RWPE2 (cell line): ENCODE measurements around the gene MYBPC3.

ENCODE experiments used
- ATAC-seq: fragments of 200-7000 bp; cut with Tn5 transposase; 3 replicates; pipeline ENCODE4 v1.9.1; 2021; ENCODE audit warnings: low read depth
- DNase-seq: peaks from one replicate; pipeline ENCODE4 v3.0.0-alpha.2; 2020; ENCODE audit warnings: low spot score
- H3K27ac ChIP-seq: fragments of 450-650 bp; 2 replicates; pipeline ENCODE4 v1.5.1; 2017; ENCODE audit warnings: mild to moderate bottlenecking; ENCODE audit not compliant: poor library complexity, severe bottlenecking
- H3K27me3 ChIP-seq: fragments of 250-450 bp; sonication (Bioruptor Pico); 2 replicates; pipeline ENCODE4 v1.5.1; 2021; ENCODE audit warnings: mild to moderate bottlenecking, moderate library complexity; ENCODE audit not compliant: insufficient read depth, poor library complexity, severe bottlenecking
- H3K36me3 ChIP-seq: fragments of 250-450 bp; sonication (Bioruptor Pico); 2 replicates; pipeline ENCODE4 v1.5.1; 2020; ENCODE audit warnings: low read depth, mild to moderate bottlenecking, moderate library complexity
- H3K4me1 ChIP-seq: fragments of 250-450 bp; sonication (Bioruptor Pico); 2 replicates; pipeline ENCODE4 v1.5.1; 2021; ENCODE audit warnings: mild to moderate bottlenecking, moderate library complexity; ENCODE audit not compliant: insufficient read depth, poor library complexity, severe bottlenecking
- H3K4me3 ChIP-seq: fragments of 250-450 bp; sonication (Bioruptor Pico); 2 replicates; pipeline ENCODE4 v1.5.1; 2021; ENCODE audit warnings: mild to moderate bottlenecking, moderate library complexity; ENCODE audit not compliant: severe bottlenecking
- H3K9me3 ChIP-seq: fragments of 250-450 bp; sonication (Bioruptor Pico); 2 replicates; pipeline ENCODE4 v1.5.1; 2021; ENCODE audit warnings: mild to moderate bottlenecking, moderate library complexity; ENCODE audit not compliant: severe bottlenecking
- CTCF ChIP-seq: fragments of 450-650 bp; IDR thresholded peaks from one replicate; pipeline ENCODE4 v1.5.1; 2017; ENCODE audit warnings: mild to moderate bottlenecking, moderate library complexity; ENCODE audit not compliant: poor library complexity, severe bottlenecking

Gene MYBPC3

GRCh38 chr11:47393163-47394049 is 40.9 kb upstream of the MYBPC3 start:
- TF ChIP-seq CTCF = no peak
- ATAC-seq (no peak), DNase-seq (no peak)
- no peaks in the 10 kb centered on the region for H3K36me3 ChIP-seq
- no peak overlapping the region for H3K4me3 ChIP-seq
- no peaks in the 10 kb centered on the region for H3K4me1 ChIP-seq
- no peaks in the 10 kb centered on the region for H3K27me3 ChIP-seq
- no peaks in the 10 kb centered on the region for H3K9me3 ChIP-seq
- no peak overlapping the region for H3K27ac ChIP-seq

GRCh38 chr11:47392546-47393162 is 40.2 kb upstream of the MYBPC3 start:
- Histone ChIP-seq H3K4me3 (no peak overlapping the region), H3K27ac (no peak overlapping the region), H3K36me3 (no peaks in the 10 kb centered on the region), H3K9me3 (no peaks in the 10 kb centered on the region), H3K4me1 (no peaks in the 10 kb centered on the region), H3K27me3 (no peaks in the 10 kb centered on the region)
- DNase-seq (no peak), ATAC-seq (no peak)
- TF ChIP-seq CTCF = no peak

- no peak for ATAC-seq
Measured at GRCh38 chr11:47391711-47392432, 39.4 kb upstream of the MYBPC3 start.

GRCh38 chr11:47391077-47391583 is 38.6 kb upstream of the MYBPC3 start:
- H3K4me1 ChIP-seq = no peaks in the 10 kb centered on the region
- H3K4me3 ChIP-seq = no peak overlapping the region
- no peak overlapping the region for H3K27ac ChIP-seq
- no peaks in the 10 kb centered on the region for H3K27me3 ChIP-seq
- ATAC-seq (no peak), DNase-seq (no peak)
- TF ChIP-seq CTCF = no peak
- H3K9me3 ChIP-seq = no peaks in the 10 kb centered on the region
- H3K36me3 ChIP-seq = no peaks in the 10 kb centered on the region

More at GRCh38 chr11:47391711-47392432, 39.4 kb upstream of the MYBPC3 start:
- H3K9me3 ChIP-seq = no peaks in the 10 kb centered on the region
- DNase-seq = no peak
- no peak for TF ChIP-seq CTCF
- no peaks in the 10 kb centered on the region for H3K4me1 ChIP-seq
- H3K4me3 ChIP-seq = no peak overlapping the region
- H3K27me3 ChIP-seq = no peaks in the 10 kb centered on the region
- H3K36me3 ChIP-seq = no peaks in the 10 kb centered on the region
- H3K27ac ChIP-seq = no peak overlapping the region
